SK-N-SH treated with all-trans-retinoic acid at 6 μM for 48 hours (cell line): ENCODE results near the gene CCDC30.

Experiments
- ARNTL ChIP-seq: fragments of 450-650 bp; formaldehyde crosslinking; IDR thresholded peaks from 2 replicates; pipeline ENCODE4 v1.5.0; 2020; ENCODE audit warnings: low read depth, mild to moderate bottlenecking, moderate library complexity, borderline replicate concordance
- CSDC2 ChIP-seq: fragments of 250-450 bp; sonication (Bioruptor Pico); IDR thresholded peaks from 2 replicates; pipeline ENCODE4 v1.5.0; 2020; ENCODE audit warnings: mild to moderate bottlenecking, moderate library complexity
- PPARA ChIP-seq: fragments of 250-450 bp; sonication (Bioruptor Pico); IDR thresholded peaks from 2 replicates; pipeline ENCODE4 v1.5.0; 2020; ENCODE audit warnings: mild to moderate bottlenecking, borderline replicate concordance
- TF ChIP-seq, protein P1 (sequence below): fragments of 250-450 bp; sonication (Bioruptor Pico); IDR thresholded peaks from 2 replicates; pipeline ENCODE4 v1.8.0; 2020; ENCODE audit warnings: mild to moderate bottlenecking, moderate library complexity, borderline replicate concordance

- TF ChIP-seq ARNTL (CRISPR knock-in tag) (no peak), CSDC2 (CRISPR knock-in tag) (no peak), PPARA (CRISPR knock-in tag) (no peak)
- TF ChIP-seq, protein P1, sequence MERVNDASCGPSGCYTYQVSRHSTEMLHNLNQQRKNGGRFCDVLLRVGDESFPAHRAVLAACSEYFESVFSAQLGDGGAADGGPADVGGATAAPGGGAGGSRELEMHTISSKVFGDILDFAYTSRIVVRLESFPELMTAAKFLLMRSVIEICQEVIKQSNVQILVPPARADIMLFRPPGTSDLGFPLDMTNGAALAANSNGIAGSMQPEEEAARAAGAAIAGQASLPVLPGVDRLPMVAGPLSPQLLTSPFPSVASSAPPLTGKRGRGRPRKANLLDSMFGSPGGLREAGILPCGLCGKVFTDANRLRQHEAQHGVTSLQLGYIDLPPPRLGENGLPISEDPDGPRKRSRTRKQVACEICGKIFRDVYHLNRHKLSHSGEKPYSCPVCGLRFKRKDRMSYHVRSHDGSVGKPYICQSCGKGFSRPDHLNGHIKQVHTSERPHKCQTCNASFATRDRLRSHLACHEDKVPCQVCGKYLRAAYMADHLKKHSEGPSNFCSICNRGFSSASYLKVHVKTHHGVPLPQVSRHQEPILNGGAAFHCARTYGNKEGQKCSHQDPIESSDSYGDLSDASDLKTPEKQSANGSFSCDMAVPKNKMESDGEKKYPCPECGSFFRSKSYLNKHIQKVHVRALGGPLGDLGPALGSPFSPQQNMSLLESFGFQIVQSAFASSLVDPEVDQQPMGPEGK (CRISPR knock-in tag): no peak
Measured at GRCh38 chr1:42490237-42490636, 27.2 kb downstream of the CCDC30 start.
